Epithelial cell of umbilical artery (primary cell): ENCODE data around the gene LAG3. TPM values are rescaled to one million over a fixed set of nuclear protein-coding genes. Genes with fewer than 3 reads are reported as not detected.

Experiments used
- total RNA-seq: library from RNA; depleted of rRNA; stranded (reverse); fragments of >200 nt; gene quantifications from 2 replicates; pipeline ENCODE4 v1.2.3, GENCODE V29; 2014

The LAG3 gene
- total RNA-seq = under 0.01 and 0.15 TPM in 2 replicates

DNA sequence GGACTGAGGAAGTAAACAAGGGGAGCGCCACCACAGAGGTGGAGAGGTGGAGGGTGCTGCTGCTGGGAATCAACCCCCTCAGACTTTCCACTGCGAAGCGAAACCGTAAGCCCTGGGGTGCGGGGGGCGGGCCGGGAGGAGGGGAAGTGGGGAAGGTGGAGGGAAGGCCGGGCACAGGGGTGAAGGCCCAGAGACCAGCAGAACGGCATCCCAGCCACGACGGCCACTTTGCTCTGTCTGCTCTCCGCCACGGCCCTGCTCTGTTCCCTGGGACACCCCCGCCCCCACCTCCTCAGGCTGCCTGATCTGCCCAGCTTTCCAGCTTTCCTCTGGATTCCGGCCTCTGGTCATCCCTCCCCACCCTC, at the start of gene LAG3:
LAG3 (plus strand) TSS at position 190 of the 365 bp plus-strand sequence. CDS start 333 bp downstream, outside the sequence.

DNA sequence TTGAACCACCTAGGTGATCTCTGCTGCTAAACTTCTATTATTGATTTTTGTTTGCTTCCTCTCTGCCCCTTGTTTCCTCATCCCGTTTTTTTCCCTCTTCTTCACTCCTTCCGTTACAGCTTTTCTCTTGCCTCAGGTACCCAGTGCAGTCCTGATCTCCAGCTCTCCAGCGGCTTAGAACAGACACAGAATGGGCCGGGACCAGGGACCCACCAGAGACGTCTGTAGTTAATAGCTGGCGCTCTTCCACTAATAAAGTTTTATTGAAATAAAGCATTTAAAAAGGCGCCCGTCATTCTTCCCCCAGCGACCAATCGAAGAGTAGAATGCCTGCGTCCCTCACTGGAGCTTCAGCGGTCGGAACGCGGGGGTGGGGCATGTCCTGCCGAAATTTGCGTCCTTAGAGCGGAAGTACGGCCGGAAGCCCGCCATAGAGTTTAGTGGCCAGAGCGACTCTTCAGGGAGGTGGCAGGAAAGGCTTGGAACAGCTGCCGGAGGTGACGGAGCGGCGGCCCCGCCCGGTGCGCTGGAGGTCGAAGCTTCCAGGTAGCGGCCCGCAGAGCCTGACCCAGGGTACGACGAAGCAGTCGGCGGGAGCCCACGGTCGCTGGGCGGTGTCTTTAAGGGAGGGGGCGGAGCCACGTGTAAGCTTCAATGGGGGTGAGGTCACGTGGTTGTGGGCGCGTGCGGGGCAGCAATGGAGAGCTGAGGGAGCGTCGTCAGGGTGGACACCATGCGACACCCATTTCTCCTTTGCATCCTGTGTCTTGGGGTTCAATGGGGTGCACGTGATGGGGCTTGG, 48.5 kb upstream of the LAG3 start, which contains the start of gene COPS7A:
COPS7A (plus strand) TSS at position 440 of the 802 bp plus-strand sequence. CDS start 611 bp downstream, outside the sequence.

DNA sequence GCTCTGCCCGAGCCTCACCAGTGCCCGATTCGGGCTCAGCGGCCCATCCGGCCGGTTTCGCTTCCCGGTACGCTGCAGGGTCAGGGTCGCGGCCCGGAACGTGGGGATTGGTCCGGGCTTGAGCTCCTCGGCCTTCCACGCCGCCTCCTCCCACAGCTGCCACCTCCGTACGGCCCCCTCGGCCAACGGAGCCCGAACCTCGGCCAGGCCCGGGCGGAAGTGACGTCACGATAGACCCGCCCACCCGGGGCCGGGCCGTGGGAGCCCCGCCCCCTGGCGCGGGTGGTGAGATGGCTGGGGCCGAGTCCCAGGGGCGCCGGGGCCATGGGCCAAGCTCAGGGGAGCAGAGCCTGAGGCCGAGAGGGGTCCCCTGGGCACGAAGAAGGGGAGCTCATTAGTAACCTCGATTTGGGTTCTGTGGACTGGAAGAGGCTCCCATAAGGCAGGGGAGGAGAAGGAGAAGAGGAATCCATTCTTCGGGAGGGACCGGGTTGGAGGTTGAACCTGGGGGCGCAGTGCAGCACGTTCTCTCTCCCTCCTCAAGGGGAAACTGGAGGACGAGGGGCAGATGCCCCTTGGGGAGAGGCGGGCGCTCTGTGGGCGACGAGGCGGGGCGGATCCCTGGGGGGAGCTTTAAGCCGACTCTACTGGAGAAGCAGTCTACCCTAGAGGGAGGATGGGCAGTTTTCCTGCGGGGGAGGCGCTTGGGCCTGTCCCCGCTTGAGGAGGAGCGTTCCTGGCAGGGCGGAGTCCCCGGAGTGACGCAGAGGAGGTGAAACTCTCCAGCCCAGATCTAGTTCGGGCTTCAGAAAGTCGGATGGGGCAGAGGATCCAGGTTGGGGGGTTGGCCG, 19.2 kb upstream of the LAG3 start, which contains the start of gene MLF2:
MLF2 (minus strand) TSS at position 221 of the 851 bp plus-strand sequence. CDS start 807 bp downstream, outside the sequence.

DNA sequence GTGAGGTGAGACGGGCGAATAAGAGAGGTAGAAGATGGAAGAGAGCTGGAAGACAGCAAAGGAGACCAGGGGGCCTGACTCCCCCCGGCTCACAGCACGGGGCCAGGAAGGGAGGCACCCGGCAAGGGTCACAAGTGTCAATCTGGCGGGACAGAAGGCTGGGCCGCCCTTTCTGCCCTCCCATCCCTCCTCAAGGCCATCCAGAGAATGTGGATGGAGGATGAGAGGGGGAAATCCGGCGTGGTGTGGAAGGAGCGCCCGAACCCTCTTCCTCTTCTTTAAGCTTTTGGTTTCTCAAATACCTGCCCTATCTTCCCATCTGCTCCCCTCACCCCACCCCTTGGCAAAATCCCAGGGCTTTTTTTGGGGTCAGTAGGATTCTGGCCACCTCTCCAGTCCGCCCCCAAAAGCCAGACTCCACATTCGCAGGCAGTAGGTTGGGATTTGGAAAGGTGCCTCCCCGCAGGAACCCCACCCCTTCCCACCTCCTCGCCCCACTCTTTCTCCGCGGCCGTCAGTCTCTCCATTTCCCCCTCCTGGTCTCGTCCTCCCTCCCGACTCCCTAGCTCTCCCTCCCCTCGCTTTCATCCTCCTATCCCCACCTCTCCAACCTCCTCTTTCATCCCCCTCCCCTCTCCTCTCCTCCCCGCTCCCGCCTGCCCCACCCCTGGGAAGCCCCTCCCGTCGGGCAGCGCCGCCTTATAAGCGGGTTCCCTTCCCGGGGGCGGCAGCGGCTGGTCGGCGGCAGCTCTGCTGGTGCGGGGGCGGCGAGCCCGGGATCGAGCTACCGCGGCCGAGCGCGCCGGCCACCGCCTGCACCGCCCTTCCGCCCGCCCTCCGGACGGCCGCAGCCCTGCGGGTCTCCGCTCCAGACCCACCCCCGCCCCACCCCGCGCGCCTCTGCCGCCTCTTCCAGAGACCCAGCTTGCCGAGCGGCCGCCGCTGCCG, 6.4 kb upstream of the LAG3 start, which contains the start of gene PTMS:
PTMS (plus strand) TSS at position 730 of the 948 bp plus-strand sequence. CDS start 343 bp downstream, outside the sequence.

DNA sequence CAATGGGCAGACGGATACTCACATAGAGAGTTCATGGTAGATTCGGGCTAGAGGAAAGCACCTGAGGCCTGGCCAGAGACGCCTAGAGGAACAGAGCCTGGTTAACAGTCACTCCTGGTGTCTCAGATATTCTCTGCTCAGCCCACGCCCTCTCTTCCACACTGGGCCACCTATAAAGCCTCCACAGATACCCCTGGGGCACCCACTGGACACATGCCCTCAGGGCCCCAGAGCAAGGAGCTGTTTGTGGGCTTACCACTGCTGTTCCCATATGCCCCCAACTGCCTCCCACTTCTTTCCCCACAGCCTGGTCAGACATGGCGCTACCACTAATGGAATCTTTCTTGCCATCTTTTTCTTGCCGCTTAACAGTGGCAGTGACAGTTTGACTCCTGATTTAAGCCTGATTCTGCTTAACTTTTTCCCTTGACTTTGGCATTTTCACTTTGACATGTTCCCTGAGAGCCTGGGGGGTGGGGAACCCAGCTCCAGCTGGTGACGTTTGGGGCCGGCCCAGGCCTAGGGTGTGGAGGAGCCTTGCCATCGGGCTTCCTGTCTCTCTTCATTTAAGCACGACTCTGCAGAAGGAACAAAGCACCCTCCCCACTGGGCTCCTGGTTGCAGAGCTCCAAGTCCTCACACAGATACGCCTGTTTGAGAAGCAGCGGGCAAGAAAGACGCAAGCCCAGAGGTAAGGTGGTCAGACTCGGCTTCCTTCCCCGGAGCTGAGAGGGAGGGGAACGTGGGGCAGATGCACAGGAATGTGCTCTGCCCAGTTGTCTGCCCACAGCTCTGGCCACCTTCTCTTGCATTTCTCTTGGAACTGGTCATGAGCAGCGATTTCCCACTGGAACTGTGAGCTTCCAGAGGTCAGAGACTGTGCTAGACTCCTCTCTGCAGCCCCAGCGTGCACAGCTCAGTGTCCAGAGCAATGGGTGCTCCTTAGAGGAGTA, 16.9 kb downstream of the LAG3 start, which contains the start of gene CD4:
CD4 (plus strand) TSS at position 557 of the 953 bp plus-strand sequence. CDS start 10,611 bp downstream, outside the sequence.

DNA sequence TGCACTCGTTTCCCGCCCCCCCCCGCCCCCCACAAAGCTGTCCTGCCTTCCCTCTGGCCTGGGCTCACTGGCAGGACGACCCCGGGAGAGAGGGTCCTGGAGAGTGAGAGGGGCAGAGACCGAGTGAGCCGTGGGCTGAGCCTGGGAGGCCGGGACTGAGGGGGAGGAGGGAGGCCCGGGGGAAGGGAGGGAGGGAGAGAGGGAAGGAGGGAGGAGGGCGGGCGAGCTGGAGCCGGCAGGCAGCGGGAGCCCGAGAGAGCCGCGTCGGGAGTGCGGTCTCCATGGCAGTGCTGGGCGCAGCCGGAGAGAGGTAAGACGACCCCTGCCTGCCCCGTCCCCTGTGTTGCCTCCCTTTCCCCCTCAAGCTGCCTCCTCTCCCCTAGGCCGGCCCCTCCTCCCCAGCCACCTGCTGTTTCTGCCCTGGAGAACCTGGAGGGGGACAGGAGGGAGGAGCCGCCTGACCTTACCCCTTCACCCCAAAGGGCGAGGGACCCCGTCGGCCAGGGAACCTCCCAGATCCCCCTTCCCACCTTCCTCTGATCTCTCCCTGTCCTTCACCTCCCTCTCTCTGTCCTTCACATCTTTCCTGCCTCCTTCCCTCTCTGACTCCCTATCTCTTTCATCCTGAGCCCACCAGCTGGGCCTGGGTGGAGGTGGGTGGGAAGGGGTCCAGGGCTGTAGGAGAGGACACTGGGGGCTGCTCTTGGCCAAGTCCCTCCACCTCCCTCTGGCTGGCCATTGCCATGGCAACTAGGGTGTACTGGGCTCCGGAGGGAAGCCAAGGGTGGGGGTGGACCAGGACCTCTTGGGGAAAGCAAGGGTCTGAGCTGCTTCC, 49.5 kb downstream of the LAG3 start, which contains the start of gene GPR162:
GPR162 (plus strand) TSS at position 231 of the 835 bp plus-strand sequence. CDS start 2,078 bp downstream, outside the sequence.

Other genes starting within 250 kb of the LAG3 start
- gene GAPDH, start 238.0 kb upstream of the LAG3 start, total RNA-seq = 4,775 and 7,237 TPM in 2 replicates
- 7.6 and 7.8 TPM in 2 replicates for gene IFFO1, start 216.5 kb upstream of the LAG3 start, total RNA-seq
- gene NOP2, start 204.2 kb upstream of the LAG3 start, total RNA-seq = 21.4 and 33.9 TPM in 2 replicates
- 143 and 200 TPM in 2 replicates for gene CHD4, start 165.1 kb upstream of the LAG3 start, total RNA-seq
- gene LPAR5, start 136.6 kb upstream of the LAG3 start, total RNA-seq = not detected in 2 replicates
- 0.32 and 0.46 TPM in 2 replicates for gene ACRBP, start 125.1 kb upstream of the LAG3 start, total RNA-seq
- gene ING4, start 109.4 kb upstream of the LAG3 start, total RNA-seq = 36.7 and 52.1 TPM in 2 replicates
- gene ZNF384, start 83.1 kb upstream of the LAG3 start, total RNA-seq = 7.1 and 8.8 TPM in 2 replicates
- gene PIANP, start 71.7 kb upstream of the LAG3 start, total RNA-seq = under 0.01 TPM in 1 of 2 replicates, not detected in the other
- gene COPS7A, start 48.5 kb upstream of the LAG3 start, total RNA-seq = 32.2 and 33.4 TPM in 2 replicates
- gene MLF2, start 19.4 kb upstream of the LAG3 start, total RNA-seq = 89.3 and 94.7 TPM in 2 replicates
- gene PTMS, start 6.2 kb upstream of the LAG3 start, total RNA-seq = 39.4 and 54.6 TPM in 2 replicates
- gene CD4, start 17.0 kb downstream of the LAG3 start, total RNA-seq = not detected in 2 replicates
- 9.4 and 9.7 TPM in 2 replicates for gene GPR162, start 49.3 kb downstream of the LAG3 start, total RNA-seq
- 81.9 and 98.6 TPM in 2 replicates for gene P3H3, start 55.9 kb downstream of the LAG3 start, total RNA-seq
- 0.65 and 1.4 TPM in 2 replicates for gene GNB3, start 68.4 kb downstream of the LAG3 start, total RNA-seq
- 12.7 and 13.2 TPM in 2 replicates for gene CDCA3, start 78.8 kb downstream of the LAG3 start, total RNA-seq
- 84.5 and 88.4 TPM in 2 replicates for gene USP5, start 79.6 kb downstream of the LAG3 start, total RNA-seq
- 1,011 and 1,271 TPM in 2 replicates for gene TPI1, start 95.0 kb downstream of the LAG3 start, total RNA-seq
- 3.2 and 4.1 TPM in 2 replicates for gene SPSB2, start 100.8 kb downstream of the LAG3 start, total RNA-seq
- 4.2 and 9.1 TPM in 2 replicates for gene LRRC23, start 132.3 kb downstream of the LAG3 start, total RNA-seq
- gene ENO2, start 142.1 kb downstream of the LAG3 start, total RNA-seq = 8.1 and 8.7 TPM in 2 replicates
- gene ATN1, start 155.4 kb downstream of the LAG3 start, total RNA-seq = 9.1 and 16.6 TPM in 2 replicates
- gene RNU7-1, start 171.3 kb downstream of the LAG3 start, total RNA-seq = not detected in 2 replicates
- 137 and 143 TPM in 2 replicates for gene C12orf57, start 171.5 kb downstream of the LAG3 start, total RNA-seq
- gene PTPN6, start 178.8 kb downstream of the LAG3 start, total RNA-seq = under 0.01 and 0.15 TPM in 2 replicates
- gene PHB2, start 198.1 kb downstream of the LAG3 start, total RNA-seq = 185 and 231 TPM in 2 replicates
- gene EMG1, start 198.4 kb downstream of the LAG3 start, total RNA-seq = 79.3 and 94.4 TPM in 2 replicates
- 4.9 and 8.4 TPM in 2 replicates for gene LPCAT3, start 246.0 kb downstream of the LAG3 start, total RNA-seq